Neutrophil (primary cell): ENCODE results near the gene CTDNEP1.

Source experiments
- H3K27ac ChIP-seq: fragments of 200-600 bp; sonication (generic); 2 replicates; pipeline ENCODE4 v1.5.1; 2016; ENCODE audit warnings: mild to moderate bottlenecking, moderate library complexity
- H3K27me3 ChIP-seq: fragments of 200-600 bp; sonication (generic); 2 replicates; pipeline ENCODE4 v1.6.0; 2016; ENCODE audit warnings: mild to moderate bottlenecking
- H3K36me3 ChIP-seq: fragments of 200-600 bp; sonication (generic); 2 replicates; pipeline ENCODE4 v1.5.1; 2017
- H3K4me1 ChIP-seq, 2 experiments: fragments of 200-600 bp in 1 of 2; sonication (generic) in 1 of 2; 1 replicate in 1 of 2; 2 replicates in 1 of 2; pipeline versions ENCODE4 v1.5.1 to v1.6.1; 2013 to 2016; ENCODE audit warnings: low read depth in 1 of 2, low read length in 1 of 2, mild to moderate bottlenecking in 1 of 2, moderate library complexity in 1 of 2; ENCODE audit not compliant: control insufficient read depth in 1 of 2, insufficient read depth in 1 of 2
- H3K4me3 ChIP-seq, 2 experiments: fragments of 200-600 bp in 1 of 2; sonication (generic) in 1 of 2; 1 replicate in 1 of 2; 2 replicates in 1 of 2; pipeline ENCODE4 v1.5.1; 2013 to 2016; ENCODE audit warnings: low read depth in 1 of 2, low read length in 1 of 2, mild to moderate bottlenecking in 1 of 2, moderate library complexity in 1 of 2
- H3K9me3 ChIP-seq: fragments of 200-600 bp; sonication (generic); 2 replicates; pipeline ENCODE4 v1.5.1; 2016
- TF ChIP-seq, protein P1 (sequence below): fragments of 200-600 bp; sonication (generic); IDR thresholded peaks from 2 replicates; pipeline ENCODE4 v1.5.1; 2016; ENCODE audit warnings: antibody characterized with exemption

The CTDNEP1 gene

DNA sequence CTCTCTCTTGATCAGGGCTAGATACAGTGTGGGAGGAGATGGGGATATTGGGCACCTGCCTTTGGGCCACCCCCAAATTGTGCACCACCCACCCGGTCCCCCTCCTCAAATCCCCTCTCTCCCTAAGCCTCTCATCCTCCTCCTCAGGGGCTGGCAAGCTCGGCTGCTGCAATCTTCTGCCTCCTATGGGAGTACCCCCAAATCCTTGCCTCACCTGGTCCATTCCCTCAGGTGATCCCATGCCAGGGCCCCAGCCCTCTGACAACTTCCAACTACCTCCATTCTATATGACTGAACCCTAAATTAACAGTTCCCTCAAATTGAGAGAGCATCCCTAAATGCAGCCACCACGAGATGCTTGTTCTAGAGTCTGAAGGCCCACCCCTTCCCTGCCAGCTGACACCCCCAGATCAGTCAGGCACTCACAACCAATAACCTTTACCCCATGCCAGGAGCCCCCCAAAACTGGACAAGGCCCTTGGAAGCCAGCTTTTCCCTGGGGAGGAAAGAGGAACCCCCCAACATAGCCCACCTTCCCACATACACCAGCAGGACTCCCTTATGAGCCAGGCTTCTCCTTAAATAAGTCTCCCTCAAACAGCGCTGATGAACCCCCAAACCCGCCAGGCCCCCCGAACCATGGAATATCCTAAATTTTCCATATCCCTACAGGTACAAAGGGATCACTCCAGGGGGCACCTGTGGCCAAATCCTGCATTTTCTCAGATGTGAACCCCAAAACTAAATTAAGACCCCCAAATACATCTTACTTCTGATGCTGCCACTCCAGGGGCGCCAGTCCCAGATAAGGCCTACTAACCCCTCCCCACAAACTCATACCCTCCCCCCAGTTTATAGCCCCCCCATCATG, 35.1 kb downstream of the CTDNEP1 start:
- TF ChIP-seq, protein P1, sequence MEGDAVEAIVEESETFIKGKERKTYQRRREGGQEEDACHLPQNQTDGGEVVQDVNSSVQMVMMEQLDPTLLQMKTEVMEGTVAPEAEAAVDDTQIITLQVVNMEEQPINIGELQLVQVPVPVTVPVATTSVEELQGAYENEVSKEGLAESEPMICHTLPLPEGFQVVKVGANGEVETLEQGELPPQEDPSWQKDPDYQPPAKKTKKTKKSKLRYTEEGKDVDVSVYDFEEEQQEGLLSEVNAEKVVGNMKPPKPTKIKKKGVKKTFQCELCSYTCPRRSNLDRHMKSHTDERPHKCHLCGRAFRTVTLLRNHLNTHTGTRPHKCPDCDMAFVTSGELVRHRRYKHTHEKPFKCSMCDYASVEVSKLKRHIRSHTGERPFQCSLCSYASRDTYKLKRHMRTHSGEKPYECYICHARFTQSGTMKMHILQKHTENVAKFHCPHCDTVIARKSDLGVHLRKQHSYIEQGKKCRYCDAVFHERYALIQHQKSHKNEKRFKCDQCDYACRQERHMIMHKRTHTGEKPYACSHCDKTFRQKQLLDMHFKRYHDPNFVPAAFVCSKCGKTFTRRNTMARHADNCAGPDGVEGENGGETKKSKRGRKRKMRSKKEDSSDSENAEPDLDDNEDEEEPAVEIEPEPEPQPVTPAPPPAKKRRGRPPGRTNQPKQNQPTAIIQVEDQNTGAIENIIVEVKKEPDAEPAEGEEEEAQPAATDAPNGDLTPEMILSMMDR: no peak
- Histone ChIP-seq H3K4me1 (peaks cover 48 to 57% of the 10 kb centered on the region in 2 experiments), H3K27me3 (peaks cover 17% of the 10 kb centered on the region), H3K4me3 (no peak overlapping the region), H3K9me3 (no peaks in the 10 kb centered on the region), H3K27ac (no peak overlapping the region), H3K36me3 (no peaks in the 10 kb centered on the region)

DNA sequence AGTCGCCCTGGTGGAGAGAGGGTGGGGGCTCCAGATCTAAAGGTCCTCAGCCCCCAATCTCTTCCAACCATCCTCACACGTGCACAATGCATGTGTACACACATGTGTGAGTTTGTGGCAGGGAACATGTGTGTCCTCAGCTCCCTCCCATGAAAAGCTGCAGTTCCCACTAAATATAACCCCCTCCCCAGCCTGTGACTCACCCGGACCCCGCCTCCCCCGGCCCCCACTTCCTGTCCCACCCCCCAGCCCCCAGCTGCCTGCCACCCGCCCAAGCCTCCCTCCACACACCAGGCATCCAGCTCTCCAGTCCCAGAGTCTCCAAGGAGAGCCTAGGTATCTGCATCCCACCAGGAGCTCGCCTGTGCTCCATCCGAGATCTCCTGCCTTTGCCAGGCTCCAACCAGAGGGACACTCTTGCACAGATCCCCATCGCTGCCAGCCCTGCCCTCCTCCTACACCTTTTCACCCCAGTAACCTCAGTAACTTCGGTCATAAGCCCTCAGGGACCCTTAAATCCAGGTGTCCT, 35.8 kb downstream of the CTDNEP1 start:
- H3K9me3 ChIP-seq: no peaks in the 10 kb centered on the region
- peaks cover 17% of the 10 kb centered on the region for H3K27me3 ChIP-seq
- H3K27ac ChIP-seq: no peak overlapping the region
- H3K36me3 ChIP-seq: no peaks in the 10 kb centered on the region
- no peak overlapping the region for H3K4me3 ChIP-seq
- peaks cover 43 to 49% of the 10 kb centered on the region in 2 experiments for H3K4me1 ChIP-seq
- TF ChIP-seq, protein P1: no peak

DNA sequence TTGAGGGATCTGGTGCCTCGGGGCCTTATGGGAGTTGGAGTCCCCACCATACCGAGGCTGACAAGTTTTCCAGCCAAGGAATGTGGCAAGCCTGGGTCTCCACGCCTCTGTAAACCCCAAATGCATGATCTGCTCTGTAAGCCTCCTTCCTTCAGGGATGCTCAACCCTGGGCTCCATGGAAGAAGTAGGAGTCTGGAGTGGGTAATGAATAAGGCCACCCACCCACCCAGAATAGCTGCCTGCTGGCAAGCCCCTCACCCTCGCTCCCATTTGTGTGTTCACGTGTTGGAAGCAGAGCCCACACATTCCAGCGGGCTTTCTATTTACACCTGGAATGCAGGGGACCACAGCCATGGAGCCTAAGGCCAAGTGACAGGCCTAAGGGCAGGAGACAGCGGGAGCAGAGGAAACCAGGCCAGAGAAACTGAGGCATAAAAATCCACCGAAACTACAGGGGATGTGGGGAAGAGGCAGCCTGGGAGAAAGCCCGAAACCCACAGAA, 36.3 kb downstream of the CTDNEP1 start:
- Histone ChIP-seq H3K27ac (peak overlapping the region; percentile 70), H3K27me3 (peaks cover 17% of the 10 kb centered on the region), H3K9me3 (no peaks in the 10 kb centered on the region), H3K4me3 (peak overlapping the region; percentile 56 to 76), H3K4me1 (peaks cover 38 to 44% of the 10 kb centered on the region in 2 experiments), H3K36me3 (no peaks in the 10 kb centered on the region)
- TF ChIP-seq, protein P1: no peak

DNA sequence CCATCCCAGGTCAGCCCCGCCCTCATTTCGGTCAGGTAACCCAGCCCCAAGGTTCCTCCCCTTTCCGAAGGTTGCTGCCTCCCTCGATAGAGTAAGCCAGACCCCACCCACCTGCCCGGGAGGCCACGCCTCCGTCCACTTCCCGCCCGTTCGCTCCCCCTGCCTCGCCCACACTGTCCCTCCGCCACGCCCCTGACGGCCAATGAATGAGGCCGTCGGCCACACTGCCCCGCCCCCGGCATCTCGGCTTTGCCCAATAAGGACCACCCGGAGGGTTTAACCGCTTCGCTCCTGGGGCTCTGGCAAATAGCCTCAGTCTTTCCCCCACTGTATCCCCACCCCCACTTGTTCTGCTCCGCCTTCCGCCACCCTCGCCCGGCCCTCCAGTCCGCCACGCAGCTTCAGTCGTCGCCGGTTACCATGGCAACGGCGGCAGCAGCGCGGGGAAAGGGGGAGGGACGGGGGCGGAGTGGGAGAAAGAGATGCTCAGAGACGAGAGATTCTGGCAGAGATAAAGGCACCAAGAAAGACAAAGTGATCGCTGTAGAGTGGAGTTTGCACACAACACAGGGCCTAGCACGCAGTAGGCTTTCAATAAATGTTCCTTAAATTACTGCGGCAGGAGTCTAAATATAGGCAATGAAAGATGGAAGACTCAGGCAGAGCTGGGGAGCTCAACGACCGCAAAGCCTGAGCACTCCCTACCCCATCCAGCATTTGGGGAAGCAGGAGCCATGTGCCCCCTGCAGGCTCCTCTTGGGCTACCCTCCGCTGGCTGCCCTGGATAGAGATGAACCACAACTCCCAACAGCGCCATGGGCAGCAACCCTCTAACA, 37.0 kb downstream of the CTDNEP1 start:
- Histone ChIP-seq H3K27me3 (peaks cover 17% of the 10 kb centered on the region), H3K27ac (peak overlapping the region; percentile 70), H3K36me3 (no peaks in the 10 kb centered on the region), H3K4me3 (peak overlapping the region; percentile 56 to 76), H3K9me3 (no peaks in the 10 kb centered on the region), H3K4me1 (peaks cover 35 to 42% of the 10 kb centered on the region in 2 experiments)
- TF ChIP-seq, protein P1: no peak

DNA sequence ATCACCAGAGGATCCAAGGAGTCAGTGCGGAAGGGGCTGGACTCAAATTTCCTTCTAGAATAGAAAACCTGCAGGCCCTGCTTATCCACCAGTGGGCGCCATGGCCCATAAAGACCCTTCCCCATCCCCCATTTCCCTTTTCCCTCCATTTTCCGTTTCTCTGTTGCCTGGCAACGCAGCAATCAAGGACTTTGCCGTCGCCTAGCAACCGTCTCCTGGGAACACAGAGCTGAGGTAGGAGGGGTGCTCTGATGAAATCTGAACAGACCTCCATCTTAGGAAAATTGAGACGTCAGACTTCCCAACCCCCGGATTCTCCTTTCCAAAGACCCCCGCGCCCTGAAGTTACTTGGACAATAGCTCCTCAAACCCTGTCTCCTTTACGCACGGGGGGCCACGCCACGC, 37.6 kb downstream of the CTDNEP1 start:
- Histone ChIP-seq H3K4me1 (peaks cover 31 to 37% of the 10 kb centered on the region in 2 experiments), H3K27me3 (peaks cover 17% of the 10 kb centered on the region), H3K27ac (peak overlapping the region; percentile 70), H3K4me3 (peak overlapping the region; percentile 56 to 76), H3K36me3 (no peaks in the 10 kb centered on the region), H3K9me3 (no peaks in the 10 kb centered on the region)
- TF ChIP-seq, protein P1: no peak
